ENCODE data around the gene DCDC2B.
"Not testable (repeated sequence)": the region's sequence is repeated elsewhere in the genome, so short reads cannot be mapped to it uniquely, and the experiment has no call there.

Gene DCDC2B

GRCh38 chr1:32263236-32263593 is 54.3 kb downstream of the DCDC2B start:
- not testable (repeated sequence) for H3K36me3 ChIP-seq (ENCODE audit: control insufficient read depth, insufficient read depth, low read length); H3K4me1 ChIP-seq (ENCODE audit: control insufficient read depth, insufficient read depth, low read length); H3K9me3 ChIP-seq (ENCODE audit: control insufficient read depth, insufficient read depth, low read length); H3K27me3 ChIP-seq (ENCODE audit: control insufficient read depth, insufficient read depth, low read length); H3K4me3 ChIP-seq (ENCODE audit: low read length); DNase-seq (ENCODE audit: low read depth, low spot score); H3K27ac ChIP-seq (ENCODE audit: low read length)
- WGBS (ENCODE audit: insufficient coverage, insufficient read length) = no CpG with 5 or more reads among the region's 4 CpGs

- H3K9me3 ChIP-seq (ENCODE audit: control insufficient read depth, insufficient read depth, low read length) = no peaks in the 10 kb centered on the region
- WGBS (ENCODE audit: insufficient coverage, insufficient read length) = no CpG with 5 or more reads among the region's 4 CpGs
- no peaks in the 10 kb centered on the region for H3K27me3 ChIP-seq (ENCODE audit: control insufficient read depth, insufficient read depth, low read length)
- H3K36me3 ChIP-seq (ENCODE audit: control insufficient read depth, insufficient read depth, low read length) = no peaks in the 10 kb centered on the region
- DNase-seq (ENCODE audit: low read depth, low spot score) = no peak
- H3K4me1 ChIP-seq (ENCODE audit: control insufficient read depth, insufficient read depth, low read length) = no peaks in the 10 kb centered on the region
- no peak overlapping the region for H3K4me3 ChIP-seq (ENCODE audit: low read length)
- H3K27ac ChIP-seq (ENCODE audit: low read length) = no peak overlapping the region
Measured at GRCh38 chr1:32263744-32264143, 54.9 kb downstream of the DCDC2B start.

Data from iPS DF 6.9 (cell line).